Natural killer cell (primary cell): Measurements from ENCODE around the gene HOXA6. TPM values are rescaled to one million over a fixed set of nuclear protein-coding genes. Genes with fewer than 3 reads are reported as not detected.

ENCODE experiments used
- ATAC-seq, 3 donors: fragments of 150-1000 bp in 2 of 3; fragments of 200-7000 bp in 1 of 3; cut with Tn5 transposase; 1 replicate in 1 of 3; 2 replicates in 2 of 3; pipeline ENCODE4 v1.10.0; 2021; ENCODE audit warnings: mild to moderate bottlenecking in 2 of 3, moderate library complexity in 2 of 3
- DNase-seq, 2 donors: peaks; one replicate each; pipeline versions ENCODE4 v3.0.0 to v3.0.0-alpha.2; 2013 to 2021; ENCODE audit warnings: mixed read lengths in 1 of 2
- H3K27ac ChIP-seq: one replicate; pipeline ENCODE4 v1.5.1; 2013; ENCODE audit warnings: mild to moderate bottlenecking, low read length
- H3K27me3 ChIP-seq: one replicate; pipeline ENCODE4 v1.6.1; 2013; ENCODE audit warnings: low read length; ENCODE audit not compliant: control insufficient read depth, insufficient read depth
- H3K36me3 ChIP-seq: one replicate; pipeline ENCODE4 v1.6.1; 2013; ENCODE audit warnings: low read length; ENCODE audit not compliant: control insufficient read depth, insufficient read depth
- H3K4me1 ChIP-seq: one replicate; pipeline ENCODE4 v1.6.1; 2013; ENCODE audit warnings: low read length; ENCODE audit not compliant: control insufficient read depth, insufficient read depth
- H3K4me3 ChIP-seq: one replicate; pipeline ENCODE4 v1.5.1; 2013; ENCODE audit warnings: low read length
- H3K9me3 ChIP-seq: one replicate; pipeline ENCODE4 v1.6.1; 2013; ENCODE audit warnings: low read length; ENCODE audit not compliant: control insufficient read depth, insufficient read depth
- H3K27ac Mint-ChIP-seq, 2 donors: one replicate each; pipeline ENCODE4 v1.8.0; 2022; ENCODE audit warnings: mild to moderate bottlenecking in 2 of 2, mixed read lengths in 2 of 2, moderate library complexity in 1 of 2
- H3K27me3 Mint-ChIP-seq, 2 donors: one replicate each; pipeline ENCODE4 v1.8.0; 2022; ENCODE audit warnings: low read depth in 2 of 2, mixed read lengths in 2 of 2
- H3K36me3 Mint-ChIP-seq: one replicate; pipeline ENCODE4 v1.8.0; 2022; ENCODE audit warnings: mixed read lengths
- H3K4me1 Mint-ChIP-seq, 2 donors: one replicate each; pipeline ENCODE4 v1.8.0; 2022; ENCODE audit warnings: mixed read lengths in 2 of 2
- H3K4me3 Mint-ChIP-seq: one replicate; pipeline ENCODE4 v1.8.0; 2022; ENCODE audit warnings: mild to moderate bottlenecking, moderate library complexity, mixed read lengths
- H3K9me3 Mint-ChIP-seq, 2 donors: one replicate each; pipeline ENCODE4 v1.8.0; 2022; ENCODE audit warnings: mixed read lengths in 2 of 2
- CTCF ChIP-seq: fragments of 200-600 bp; IDR thresholded peaks from one replicate; pipeline ENCODE4 v1.8.0; 2022; ENCODE audit warnings: antibody characterized with exemption
- WGBS: methylation state at CpG from one replicate; pipeline ENCODE4 v1.1.7; 2013; ENCODE audit warnings: missing lambda C conversion rate; ENCODE audit not compliant: insufficient coverage; 5-methylcytosine and 5-hydroxymethylcytosine counted together
- intact Hi-C: fragments of 100-400 bp; cut with micrococcal nuclease; formaldehyde crosslinking; loops from one replicate; pipeline ENCODE4 v1.14.2; 2022
- total RNA-seq, 4 donors: library from RNA; stranded (reverse); fragments of 120-200 nt in 1 of 4; gene quantifications; one replicate each; pipeline versions ENCODE4 v1.2.3 to v1.2.4, GENCODE V29; 2013 to 2022

The HOXA6 gene
- total RNA-seq, 3 donors from 2014 or later (not counting 1 experiment from before 2014, with no cell fraction given): 0.28 to 0.65 (median 0.43) TPM

GRCh38 chr7:27138472-27138871 is 9.1 kb downstream of the HOXA6 start:
- H3K27me3 Mint-ChIP-seq: peaks cover 44 to 68% of the 10 kb centered on the region in 2 donors
- no peaks in the 10 kb centered on the region for H3K36me3 Mint-ChIP-seq
- H3K4me1 Mint-ChIP-seq: peaks cover 0 to 10% of the 10 kb centered on the region in 2 donors
- TF ChIP-seq CTCF: no peak
- H3K27ac Mint-ChIP-seq: no peak overlapping the region
- no peak overlapping the region for H3K4me3 Mint-ChIP-seq
- Histone ChIP-seq H3K27me3 (peaks cover 6% of the 10 kb centered on the region), H3K9me3 (no peaks in the 10 kb centered on the region), H3K36me3 (no peaks in the 10 kb centered on the region), H3K27ac (no peak overlapping the region), H3K4me1 (no peaks in the 10 kb centered on the region), H3K4me3 (no peak overlapping the region)
- DNase-seq (no peak), ATAC-seq (no peak)
- 83% methylated on average over 1 of the region's 1 CpG for WGBS
- intact Hi-C loops: no loop called here
- no peaks in the 10 kb centered on the region for H3K9me3 Mint-ChIP-seq

- Mint-ChIP-seq H3K36me3 (no peaks in the 10 kb centered on the region), H3K27me3 (peaks cover 48 to 67% of the 10 kb centered on the region in 2 donors), H3K9me3 (no peaks in the 10 kb centered on the region), H3K4me3 (no peak overlapping the region), H3K27ac (no peak overlapping the region), H3K4me1 (peaks cover 0 to 6% of the 10 kb centered on the region in 2 donors)
- no peaks in the 10 kb centered on the region for H3K4me1 ChIP-seq
- intact Hi-C loops: no loop called here
- peaks cover 6% of the 10 kb centered on the region for H3K27me3 ChIP-seq
- no peaks in the 10 kb centered on the region for H3K9me3 ChIP-seq
- no peaks in the 10 kb centered on the region for H3K36me3 ChIP-seq
- WGBS: 95% methylated on average over 2 of the region's 2 CpGs
- TF ChIP-seq CTCF: no peak
- no peak overlapping the region for H3K27ac ChIP-seq
- DNase-seq: no peak
- no peak overlapping the region for H3K4me3 ChIP-seq
- no peak for ATAC-seq
Observed at GRCh38 chr7:27137640-27138315, 9.8 kb downstream of the HOXA6 start.

- H3K36me3 ChIP-seq: no peaks in the 10 kb centered on the region
- Mint-ChIP-seq H3K27me3 (peaks cover 38 to 50% of the 10 kb centered on the region in 2 donors), H3K9me3 (no peaks in the 10 kb centered on the region), H3K4me3 (no peak overlapping the region), H3K4me1 (no peaks in the 10 kb centered on the region), H3K36me3 (no peaks in the 10 kb centered on the region), H3K27ac (no peak overlapping the region)
- peaks cover 6% of the 10 kb centered on the region for H3K27me3 ChIP-seq
- no peak for TF ChIP-seq CTCF
- no peaks in the 10 kb centered on the region for H3K9me3 ChIP-seq
- no peak overlapping the region for H3K27ac ChIP-seq
- ATAC-seq (no peak), DNase-seq (peak in 1 of 2 donors; percentile 15)
- intact Hi-C loops: no loop called here
- H3K4me3 ChIP-seq: no peak overlapping the region
- 23% methylated on average over 2 of the region's 2 CpGs for WGBS
- H3K4me1 ChIP-seq: no peaks in the 10 kb centered on the region
Observed at GRCh38 chr7:27134392-27134791, 13.2 kb downstream of the HOXA6 start.
